Measurements from ENCODE around the gene SBNO1.

- TF ChIP-seq POLR2AphosphoS5 (IDR thresholded peaks at IDR 0.05; ENCODE audit: insufficient read depth, low read depth, low read length) = no peak
- TF ChIP-seq CTCF (IDR thresholded peaks at IDR 0.05; ENCODE audit: extremely low read depth in 1 of 2, insufficient read depth in 1 of 2, low read depth in 1 of 2, low read length in 2 of 2) = no peak
- TF ChIP-seq EZH2 (IDR thresholded peaks at IDR 0.05; ENCODE audit: borderline replicate concordance, low read depth, low read length, severe bottlenecking) = no peak
- no peak for TF ChIP-seq MYC (IDR thresholded peaks at IDR 0.05; ENCODE audit: low read depth, low read length)
- no peak for TF ChIP-seq POLR2A (IDR thresholded peaks at IDR 0.05; ENCODE audit: low read depth, low read length)
- no peak for TF ChIP-seq JUN (IDR thresholded peaks at IDR 0.05; ENCODE audit: borderline replicate concordance, insufficient read depth, insufficient read length, low read depth)
- no peak for TF ChIP-seq FOS (IDR thresholded peaks at IDR 0.05; ENCODE audit: borderline replicate concordance, insufficient read depth, low read length)
Measured at GRCh38 chr12:123335490-123335889, 29.2 kb downstream of the SBNO1 start.
